Stimulated activated CD8-positive, alpha-beta memory T cell treated with anti-CD3 and anti-CD28 coated beads, Interleukin-7, amount 100 ng/mL, for 24 hours (primary cell): Measurements from ENCODE around the gene SEMA6B.
"Not testable (repeated sequence)": the region's sequence is repeated elsewhere in the genome, so short reads cannot be mapped to it uniquely, and the experiment has no call there.

ENCODE experiments used
- DNase-seq: peaks from one replicate; pipeline ENCODE4 v3.0.0-alpha.2; 2020; ENCODE audit warnings: low read depth

The SEMA6B gene

GRCh38 chr19:4543842-4544647 is 15.4 kb downstream of the SEMA6B start:
- DNase-seq = no peak

- DNase-seq = no peak
These were observed 16.3 kb downstream of the SEMA6B start for GRCh38 chr19:4542896-4543841.

- not testable (repeated sequence) for DNase-seq
These were observed 17.7 kb downstream of the SEMA6B start for GRCh38 chr19:4541806-4542145.

GRCh38 chr19:4541114-4541805 is 18.2 kb downstream of the SEMA6B start:
- DNase-seq = no peak

GRCh38 chr19:4539693-4540581 is 19.5 kb downstream of the SEMA6B start, which contains the start of gene LRG1:
Gene LRG1, minus strand, starts transcription at chr19:4540036. Its CDS starts 23 bp downstream, at chr19:4540013.
- DNase-seq = no peak

GRCh38 chr19:4539169-4539692 is 20.3 kb downstream of the SEMA6B start:
- no peak for DNase-seq

- no peak for DNase-seq
These were observed 20.9 kb downstream of the SEMA6B start for GRCh38 chr19:4538601-4538954.

GRCh38 chr19:4537953-4538600 is 21.4 kb downstream of the SEMA6B start:
- DNase-seq = no peak

- DNase-seq = no peak
These were observed 22.7 kb downstream of the SEMA6B start for GRCh38 chr19:4536798-4537197.

GRCh38 chr19:4534836-4535658 is 24.4 kb downstream of the SEMA6B start, which contains the start of gene PLIN5:
Gene PLIN5, minus strand, starts transcription at chr19:4535224. Its CDS starts 1,150 bp downstream, at chr19:4534074.
- peak; percentile 28 for DNase-seq

- no peak for DNase-seq
These were observed 25.6 kb downstream of the SEMA6B start for GRCh38 chr19:4533835-4534424.

- no peak for DNase-seq
These were observed 26.1 kb downstream of the SEMA6B start for GRCh38 chr19:4533334-4533733.

GRCh38 chr19:4531562-4532165 is 27.8 kb downstream of the SEMA6B start:
- no peak for DNase-seq

- DNase-seq = no peak
These were observed 29.5 kb downstream of the SEMA6B start for GRCh38 chr19:4529924-4530522.

- DNase-seq = no peak
These were observed 30.6 kb downstream of the SEMA6B start for GRCh38 chr19:4528843-4529242.

GRCh38 chr19:4527377-4527776 is 32.1 kb downstream of the SEMA6B start:
- DNase-seq = not testable (repeated sequence)

- DNase-seq = no peak
These were observed 33.9 kb downstream of the SEMA6B start for GRCh38 chr19:4525563-4526002.
